GM11168 (cell line): ENCODE data around the gene PRR29.
"Not testable (repeated sequence)": the region's sequence is repeated elsewhere in the genome, so short reads cannot be mapped to it uniquely, and the experiment has no call there.

Source experiments
- in situ Hi-C: fragments of 300-500 bp; cut with MboI; formaldehyde crosslinking; loops from one replicate; pipeline ENCODE4 v1.12.0; 2022; ENCODE audit warnings: low sequenced_read_pairs; ENCODE audit not compliant: unreplicated experiment

The PRR29 gene

DNA sequence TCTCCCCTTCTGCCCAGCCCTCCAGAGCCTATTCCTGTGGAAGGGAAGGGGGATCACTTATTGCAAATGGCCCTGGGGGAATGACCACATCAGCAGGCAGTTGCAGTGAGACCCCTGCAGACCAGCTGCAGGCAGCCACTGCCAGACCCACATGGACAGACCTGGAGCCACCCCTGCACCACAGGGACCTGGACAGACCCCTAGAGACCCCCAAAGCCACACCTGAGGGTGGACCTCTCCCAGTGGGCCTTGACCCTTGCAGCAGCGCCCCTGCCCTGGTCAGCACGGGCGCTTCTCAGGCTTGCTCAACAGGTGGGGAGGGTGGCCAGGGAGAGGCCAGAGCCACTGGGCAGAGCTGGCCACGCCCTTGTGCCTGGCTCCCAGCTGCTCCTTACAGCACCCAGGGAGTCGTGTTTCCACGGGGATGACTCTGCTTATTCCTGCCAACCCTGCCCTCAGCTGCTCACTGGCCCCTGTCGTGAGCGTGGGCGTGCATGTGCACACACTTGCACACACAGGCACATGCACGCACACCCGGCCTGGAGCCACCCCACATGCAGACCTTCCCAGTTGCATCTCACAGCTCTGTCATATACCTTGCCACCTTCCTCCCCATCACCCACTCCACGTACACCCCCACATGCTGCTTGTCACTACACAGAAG lies 24.1 kb upstream of the PRR29 start:
- in situ Hi-C loops: no loop called here

GRCh38 chr17:63974594-63975192 lies 23.5 kb upstream of the PRR29 start:
- in situ Hi-C loops: no loop called here

DNA sequence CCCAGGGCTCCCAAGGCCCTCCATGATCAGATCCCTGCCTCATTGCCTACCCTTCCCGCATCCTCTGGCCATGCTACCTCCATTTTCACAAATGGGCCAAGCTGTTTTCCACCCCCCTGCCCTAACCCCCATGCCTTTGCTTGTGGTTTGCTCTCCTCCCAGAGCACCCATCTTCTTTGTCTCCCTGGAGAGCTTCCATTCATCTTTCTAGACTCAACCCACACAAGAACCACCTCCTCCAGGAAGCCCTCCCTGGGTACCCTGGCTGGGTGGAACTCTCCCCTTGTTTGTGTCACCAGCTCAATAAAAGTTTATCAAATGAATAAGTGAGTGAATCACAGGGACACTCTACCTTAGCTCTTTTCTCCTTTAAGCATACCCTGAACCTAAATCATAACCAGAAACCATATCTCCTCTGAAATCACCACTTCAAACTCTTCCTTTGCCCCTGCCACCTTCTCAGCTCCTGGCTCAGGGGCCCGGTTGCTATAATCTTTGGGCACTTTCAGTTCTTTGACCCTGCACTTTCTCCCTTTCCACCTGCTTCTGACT lies 22.5 kb upstream of the PRR29 start:
- in situ Hi-C loops: no loop called here

DNA sequence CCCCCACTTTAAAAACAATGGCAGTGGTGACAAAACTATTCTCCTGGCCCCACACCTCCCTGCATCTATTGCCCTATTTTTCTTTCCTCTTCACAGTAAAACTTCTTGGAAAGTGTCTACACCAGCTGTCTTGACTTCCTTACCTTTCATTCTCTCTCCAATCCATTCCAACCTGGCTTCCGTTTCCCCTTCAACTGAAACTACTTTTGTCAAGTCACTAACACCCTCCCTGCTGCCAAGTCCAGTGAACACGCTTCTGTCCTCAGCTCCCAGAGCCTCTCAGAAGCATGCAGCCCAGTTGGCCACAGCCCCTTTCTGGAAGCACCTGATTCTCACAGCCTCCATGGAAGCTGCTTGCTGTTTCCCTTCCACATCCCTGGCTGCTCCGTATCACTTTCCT lies 21.4 kb upstream of the PRR29 start:
- in situ Hi-C loops: no loop called here

DNA sequence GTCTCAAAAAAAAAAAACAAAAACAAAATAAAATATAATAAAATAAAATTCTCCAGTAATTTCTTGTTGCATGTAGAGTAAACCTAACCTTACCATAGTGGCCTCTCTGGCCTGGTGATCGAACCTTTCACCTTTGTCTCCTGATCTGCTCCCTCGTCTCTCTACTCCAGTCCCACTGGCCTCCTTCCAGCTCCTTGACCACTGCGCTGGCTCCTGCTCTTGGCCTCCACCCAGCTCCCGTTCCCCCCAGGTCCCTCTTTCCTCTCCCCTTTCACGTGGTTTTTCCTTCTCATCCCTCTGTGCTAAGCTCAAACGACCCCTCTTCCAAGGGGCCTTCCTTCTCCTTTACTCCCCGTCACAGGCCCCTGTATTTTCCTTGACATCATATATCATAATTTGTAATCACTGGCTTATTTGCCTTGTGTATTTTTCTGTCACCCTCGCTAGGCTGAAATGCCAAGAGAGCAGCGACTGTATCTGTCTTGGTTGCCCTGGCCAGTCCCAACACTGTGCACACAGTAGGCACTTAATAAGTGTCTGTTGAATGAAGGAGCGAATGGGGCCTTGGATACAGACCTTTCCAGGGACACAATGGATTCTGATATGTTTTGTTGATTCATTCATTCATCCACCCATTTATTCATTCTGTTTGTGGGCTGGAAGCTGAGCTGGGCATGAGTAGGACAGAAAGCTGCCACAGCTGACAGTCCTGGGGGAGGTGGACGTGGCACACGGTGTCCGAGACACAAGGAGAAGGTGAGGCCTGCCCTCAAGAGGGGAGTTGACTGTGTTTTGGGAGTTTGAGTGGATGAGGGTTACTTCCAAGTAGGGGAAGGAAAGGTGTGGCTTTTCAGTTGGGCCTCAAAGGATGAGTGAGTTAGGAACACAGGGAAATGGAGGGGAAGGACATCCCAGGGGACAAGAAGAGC lies 19.6 kb upstream of the PRR29 start:
- in situ Hi-C loops: no loop called here

GRCh38 chr17:63982641-63983040 lies 15.5 kb upstream of the PRR29 start:
- in situ Hi-C loops: not testable (repeated sequence)

DNA sequence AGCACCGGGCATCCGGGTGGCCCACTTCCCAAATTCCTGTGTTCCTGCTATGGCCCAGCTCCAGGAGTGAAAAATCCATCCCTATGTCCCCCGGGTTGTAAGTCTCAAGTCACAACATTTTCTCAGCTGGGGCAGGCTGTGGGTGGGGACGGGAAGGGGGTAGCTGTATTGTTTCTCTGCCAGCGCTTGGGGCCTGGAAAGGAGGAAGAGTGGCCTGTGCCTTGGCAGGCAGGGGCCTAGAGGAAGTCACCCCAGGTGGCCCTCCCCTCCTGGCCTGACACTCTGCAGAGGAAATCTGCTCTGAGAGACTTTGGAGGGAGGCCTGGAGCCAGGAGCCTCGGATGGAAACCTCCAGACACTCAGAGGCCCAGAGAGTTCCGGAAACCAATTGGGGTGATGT lies 14.8 kb upstream of the PRR29 start:
- in situ Hi-C loops: no loop called here

DNA sequence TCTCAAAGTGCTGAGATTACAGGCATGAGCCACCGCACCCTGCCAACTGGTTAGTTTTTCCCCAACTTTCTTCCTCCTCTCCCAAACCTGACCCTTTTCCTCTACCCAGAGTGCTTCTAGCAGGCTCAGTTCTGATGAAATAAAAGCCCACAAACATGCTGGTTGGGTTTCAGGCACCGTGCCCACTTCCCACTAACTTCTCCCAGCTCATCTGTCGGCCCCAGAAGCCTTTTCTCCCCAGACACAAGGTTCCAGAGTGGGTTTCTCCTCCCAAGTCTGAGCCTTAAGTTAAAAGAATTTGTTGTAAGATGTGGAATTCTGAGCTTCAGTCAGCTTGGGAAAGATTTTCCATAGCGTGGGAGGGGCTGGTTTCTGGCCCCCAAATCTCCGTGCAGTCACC lies 13.9 kb upstream of the PRR29 start:
- in situ Hi-C loops: no loop called here

GRCh38 chr17:63984651-63985386 lies 13.3 kb upstream of the PRR29 start:
- in situ Hi-C loops: no loop called here

GRCh38 chr17:63985387-63986140 lies 12.6 kb upstream of the PRR29 start:
- in situ Hi-C loops: no loop called here

GRCh38 chr17:63986821-63987220 lies 11.3 kb upstream of the PRR29 start:
- in situ Hi-C loops: no loop called here

GRCh38 chr17:63987221-63988126 lies 10.7 kb upstream of the PRR29 start:
- in situ Hi-C loops: no loop called here

DNA sequence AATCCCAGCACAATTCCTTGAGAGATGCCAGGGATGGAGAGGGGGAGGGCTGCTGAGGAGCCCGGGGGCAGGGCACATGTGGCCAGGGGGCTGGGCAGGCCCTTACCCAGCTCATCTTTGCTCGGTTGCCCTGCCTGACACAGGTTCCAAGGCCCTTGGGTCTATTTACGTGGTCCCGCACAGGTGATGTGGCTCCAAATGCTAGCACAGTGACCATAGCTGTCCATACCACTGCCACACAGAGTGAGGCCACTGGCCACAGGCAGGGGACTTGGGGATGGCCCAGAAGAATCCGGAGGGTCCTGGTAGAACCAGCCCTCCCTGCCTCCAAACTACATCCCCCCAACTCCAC lies 10.0 kb upstream of the PRR29 start:
- in situ Hi-C loops: no loop called here

DNA sequence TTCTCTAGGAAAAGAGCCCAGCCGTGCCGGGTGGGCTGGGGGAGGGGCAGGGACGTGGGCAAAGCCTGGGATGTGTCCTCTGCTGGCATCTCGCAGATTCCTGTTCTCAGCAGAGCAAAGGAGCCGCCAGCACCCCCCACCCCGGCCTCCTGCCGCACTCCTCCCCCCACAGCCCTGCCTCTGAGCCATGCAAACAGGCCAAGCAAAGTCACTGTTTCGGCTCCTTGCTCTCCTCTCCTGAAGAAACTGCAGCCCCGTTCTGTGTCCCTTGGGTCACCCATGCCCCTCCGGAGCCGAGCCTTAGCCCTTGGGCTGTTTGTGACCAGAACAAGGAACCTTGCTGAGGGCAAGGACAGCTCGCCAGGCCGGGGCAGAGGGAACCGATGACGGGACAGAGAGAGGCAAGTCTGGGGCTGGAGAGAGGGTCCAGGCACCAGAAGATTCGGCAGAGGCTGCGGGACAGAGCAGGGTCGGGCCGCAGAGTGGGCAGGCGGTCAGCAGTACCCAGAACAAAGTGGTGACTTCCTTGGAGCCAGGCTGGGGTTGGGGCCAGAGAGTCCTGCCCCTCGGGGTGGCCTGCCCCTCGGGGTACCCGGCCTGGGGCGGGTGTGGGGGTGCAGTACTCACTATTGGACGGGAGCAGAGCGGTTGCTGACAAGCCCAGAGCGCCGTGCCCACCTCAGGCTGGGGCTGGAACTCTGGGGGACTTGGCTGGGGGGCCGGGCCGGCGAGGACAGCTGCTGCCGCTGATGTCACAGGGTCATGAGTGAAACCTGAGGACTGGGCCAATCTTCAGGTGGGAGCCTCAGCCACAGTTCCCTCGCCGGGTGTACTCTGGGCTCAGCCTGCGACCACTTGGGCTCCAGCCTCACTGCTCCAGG lies 9.2 kb upstream of the PRR29 start:
- in situ Hi-C loops: no loop called here

GRCh38 chr17:63989622-63990345 lies 8.4 kb upstream of the PRR29 start:
- in situ Hi-C loops: no loop called here

GRCh38 chr17:63991611-63992010 lies 6.5 kb upstream of the PRR29 start:
- in situ Hi-C loops: no loop called here

DNA sequence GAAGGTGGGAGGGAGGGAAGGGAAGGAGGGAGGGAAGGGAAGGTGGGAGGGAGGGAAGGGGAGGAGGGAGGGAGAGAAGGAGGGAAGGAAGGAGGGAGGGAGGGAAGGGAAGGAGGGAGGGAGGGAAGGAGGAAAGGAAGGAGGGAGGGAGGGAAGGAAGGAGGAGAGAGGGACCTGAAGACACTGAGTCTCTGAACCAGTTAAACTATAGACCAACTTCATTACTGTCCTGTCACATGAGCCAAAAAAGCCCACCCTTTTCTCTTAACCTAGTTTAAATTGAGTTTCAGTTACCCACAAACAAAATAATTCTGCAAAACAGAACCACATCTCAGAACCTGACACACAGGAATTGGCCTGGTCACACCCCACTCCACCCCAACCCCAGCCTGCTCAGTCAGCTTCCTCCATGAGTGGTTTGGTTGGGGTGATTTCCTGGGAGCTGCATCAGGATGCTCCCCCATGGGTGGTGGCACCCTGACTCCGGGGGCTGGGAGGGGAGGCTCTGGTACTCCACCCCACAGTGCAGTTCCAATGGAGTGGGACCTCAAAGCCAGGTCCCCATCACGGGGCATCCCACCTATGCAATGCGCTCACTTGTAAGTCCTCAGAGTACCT lies 4.7 kb upstream of the PRR29 start:
- in situ Hi-C loops: no loop called here
